ENCODE measurements around the gene PRODH. TPM values are rescaled to one million over a fixed set of nuclear protein-coding genes. Genes with fewer than 3 reads are reported as not detected.
"Not testable (repeated sequence)": the region's sequence is repeated elsewhere in the genome, so short reads cannot be mapped to it uniquely, and the experiment has no call there.

PRODH gene
- total RNA-seq, 2 donors from 2014 or later: 65.1 to 67.5 TPM

- not testable (repeated sequence) for H3K9me3 Mint-ChIP-seq; H3K4me3 ChIP-seq (ENCODE audit: low read length); H3K4me1 Mint-ChIP-seq; H3K36me3 Mint-ChIP-seq (ENCODE audit: low read depth); DNase-seq; H3K36me3 ChIP-seq (ENCODE audit: control insufficient read depth, insufficient read depth, low read length); H3K9ac ChIP-seq (ENCODE audit: extremely low read depth, low read length, poor library complexity, severe bottlenecking); H3K27me3 Mint-ChIP-seq (ENCODE audit: insufficient read depth); H3K27ac ChIP-seq (ENCODE audit: low read depth, low read length); H3K4me3 Mint-ChIP-seq; H3K9me3 ChIP-seq (ENCODE audit: control insufficient read depth, low read length); H3K27ac Mint-ChIP-seq; H3K4me1 ChIP-seq (ENCODE audit: control insufficient read depth, insufficient read depth, low read length); H3K27me3 ChIP-seq (ENCODE audit: control insufficient read depth, insufficient read depth, low read length, poor library complexity, severe bottlenecking)
- WGBS, 2 experiments (ENCODE audit: insufficient coverage in 1 of 2, insufficient read length in 1 of 2): no CpG with 5 or more reads among the region's 9 CpGs
Observed at GRCh38 chr22:18915550-18915949, 20.5 kb downstream of the PRODH start.

DNA sequence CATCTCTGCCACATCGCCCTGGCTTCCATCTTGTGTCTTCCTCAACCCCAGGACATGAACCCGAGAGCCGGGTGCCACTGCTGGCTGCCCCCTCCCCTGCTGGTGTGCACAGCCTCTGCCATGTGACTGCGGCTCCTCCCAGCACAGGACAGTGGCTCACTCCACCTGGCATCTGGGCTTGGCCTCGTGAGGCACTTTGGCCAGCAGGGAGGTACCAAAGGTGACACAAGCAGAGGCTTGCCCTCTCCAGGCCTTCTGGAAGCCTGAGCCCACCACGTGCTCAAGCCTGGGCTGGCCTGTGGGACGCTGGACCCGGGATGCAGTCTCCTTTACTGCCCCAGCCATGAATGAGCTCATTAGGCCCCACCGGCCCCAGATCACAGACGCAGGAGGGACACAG lies 21.5 kb downstream of the PRODH start:
- H3K27me3 Mint-ChIP-seq (ENCODE audit: insufficient read depth); H3K36me3 Mint-ChIP-seq (ENCODE audit: low read depth); H3K27ac ChIP-seq (ENCODE audit: low read depth, low read length); H3K4me1 ChIP-seq (ENCODE audit: control insufficient read depth, insufficient read depth, low read length); H3K36me3 ChIP-seq (ENCODE audit: control insufficient read depth, insufficient read depth, low read length); DNase-seq; H3K9me3 Mint-ChIP-seq; H3K27me3 ChIP-seq (ENCODE audit: control insufficient read depth, insufficient read depth, low read length, poor library complexity, severe bottlenecking); H3K27ac Mint-ChIP-seq; H3K9ac ChIP-seq (ENCODE audit: extremely low read depth, low read length, poor library complexity, severe bottlenecking); H3K4me3 ChIP-seq (ENCODE audit: low read length); H3K9me3 ChIP-seq (ENCODE audit: control insufficient read depth, low read length); H3K4me3 Mint-ChIP-seq; H3K4me1 Mint-ChIP-seq: not testable (repeated sequence)
- WGBS, 2 experiments (ENCODE audit: insufficient coverage in 1 of 2, insufficient read length in 1 of 2): no CpG with 5 or more reads among the region's 10 CpGs

- H3K4me1 ChIP-seq (ENCODE audit: control insufficient read depth, insufficient read depth, low read length); H3K27ac ChIP-seq (ENCODE audit: low read depth, low read length); H3K9ac ChIP-seq (ENCODE audit: extremely low read depth, low read length, poor library complexity, severe bottlenecking); H3K4me1 Mint-ChIP-seq; H3K9me3 ChIP-seq (ENCODE audit: control insufficient read depth, low read length); H3K36me3 Mint-ChIP-seq (ENCODE audit: low read depth); H3K27me3 Mint-ChIP-seq (ENCODE audit: insufficient read depth); DNase-seq; H3K36me3 ChIP-seq (ENCODE audit: control insufficient read depth, insufficient read depth, low read length); H3K4me3 ChIP-seq (ENCODE audit: low read length); H3K4me3 Mint-ChIP-seq; H3K9me3 Mint-ChIP-seq; H3K27me3 ChIP-seq (ENCODE audit: control insufficient read depth, insufficient read depth, low read length, poor library complexity, severe bottlenecking); H3K27ac Mint-ChIP-seq: not testable (repeated sequence)
- no CpG with 5 or more reads among the region's 10 CpGs for WGBS, 2 experiments (ENCODE audit: insufficient coverage in 1 of 2, insufficient read length in 1 of 2)
Observed at GRCh38 chr22:18912264-18912946, 23.7 kb downstream of the PRODH start.

DNA sequence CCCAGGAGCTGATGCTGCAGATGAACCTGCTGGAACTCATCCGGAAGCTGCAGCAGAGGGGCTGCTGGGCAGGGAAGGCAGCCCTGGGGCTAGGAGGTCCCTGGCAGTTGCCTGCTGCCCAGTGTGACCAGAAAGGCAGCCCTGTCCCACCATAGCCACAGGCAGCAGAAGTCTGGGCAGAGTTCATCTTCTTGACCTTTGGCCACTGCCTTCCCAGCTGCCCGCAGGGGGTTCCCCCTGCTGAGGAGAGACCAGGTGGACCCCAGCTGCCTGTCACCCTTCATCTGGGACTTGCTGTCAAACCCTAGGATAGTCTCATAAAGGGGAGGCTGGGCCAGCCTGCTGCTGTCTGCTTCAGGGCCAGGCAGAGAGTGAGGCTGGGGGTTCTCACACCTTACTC lies 24.6 kb downstream of the PRODH start:
- H3K9ac ChIP-seq (ENCODE audit: extremely low read depth, low read length, poor library complexity, severe bottlenecking); H3K27me3 Mint-ChIP-seq (ENCODE audit: insufficient read depth); H3K9me3 ChIP-seq (ENCODE audit: control insufficient read depth, low read length); H3K4me1 Mint-ChIP-seq; H3K36me3 Mint-ChIP-seq (ENCODE audit: low read depth); H3K27me3 ChIP-seq (ENCODE audit: control insufficient read depth, insufficient read depth, low read length, poor library complexity, severe bottlenecking); H3K27ac ChIP-seq (ENCODE audit: low read depth, low read length); H3K9me3 Mint-ChIP-seq; DNase-seq; H3K4me3 Mint-ChIP-seq; H3K36me3 ChIP-seq (ENCODE audit: control insufficient read depth, insufficient read depth, low read length); H3K4me3 ChIP-seq (ENCODE audit: low read length); H3K4me1 ChIP-seq (ENCODE audit: control insufficient read depth, insufficient read depth, low read length); H3K27ac Mint-ChIP-seq: not testable (repeated sequence)
- no CpG with 5 or more reads among the region's 2 CpGs for WGBS, 2 experiments (ENCODE audit: insufficient coverage in 1 of 2, insufficient read length in 1 of 2)

- Mint-ChIP-seq H3K36me3 (ENCODE audit: low read depth) (no peaks in the 10 kb centered on the region), H3K4me3 (no peak overlapping the region), H3K4me1 (peaks cover 2% of the 10 kb centered on the region), H3K9me3 (no peaks in the 10 kb centered on the region), H3K27me3 (ENCODE audit: insufficient read depth) (no peaks in the 10 kb centered on the region), H3K27ac (no peak overlapping the region)
- H3K4me3 ChIP-seq (ENCODE audit: low read length): no peak overlapping the region
- WGBS, 2 experiments (ENCODE audit: insufficient coverage in 1 of 2, insufficient read length in 1 of 2): no CpG with 5 or more reads among the region's 5 CpGs
- H3K9me3 ChIP-seq (ENCODE audit: control insufficient read depth, low read length): no peaks in the 10 kb centered on the region
- no peaks in the 10 kb centered on the region for H3K36me3 ChIP-seq (ENCODE audit: control insufficient read depth, insufficient read depth, low read length)
- H3K9ac ChIP-seq (ENCODE audit: extremely low read depth, low read length, poor library complexity, severe bottlenecking): no peak overlapping the region
- TF ChIP-seq CTCF (conservative IDR thresholded peaks at IDR 0.05): no peak
- peak; percentile 26 for DNase-seq
- no peak overlapping the region for H3K27ac ChIP-seq (ENCODE audit: low read depth, low read length)
- no peaks in the 10 kb centered on the region for H3K4me1 ChIP-seq (ENCODE audit: control insufficient read depth, insufficient read depth, low read length)
- H3K27me3 ChIP-seq (ENCODE audit: control insufficient read depth, insufficient read depth, low read length, poor library complexity, severe bottlenecking): no peaks in the 10 kb centered on the region
Observed at GRCh38 chr22:18909556-18909955, 26.5 kb downstream of the PRODH start.

Measured in endodermal cell (in vitro differentiated cells).